T-cell (primary cell): ENCODE data around the gene MYRIP. TPM values are rescaled to one million over a fixed set of nuclear protein-coding genes. Genes with fewer than 3 reads are reported as not detected.

Experiments used
- ATAC-seq, 4 experiments: fragments of 200-7000 bp in 3 of 4; fragments of 150-1000 bp in 1 of 4; cut with Tn5 transposase; replicated peaks in 1 of 4; 1 replicate in 3 of 4; 2 replicates in 1 of 4; pipeline ENCODE4 v1.10.0; 2021; ENCODE audit warnings: moderate library complexity in 3 of 4, mild to moderate bottlenecking in 2 of 4, moderate number of reproducible peaks in 1 of 4
- CTCF ChIA-PET, 2 donors: fragments of 300-600 bp; sonication (Branson Sonifier 250); formaldehyde crosslinking; loops; one replicate each; lab custom pipeline; 2022; ENCODE audit warnings: antibody characterized with exemption in 2 of 2; lab: Charles Lee
- POLR2A ChIA-PET, 2 donors: fragments of 300-600 bp; sonication (Branson Sonifier 250); formaldehyde crosslinking; loops; one replicate each; lab custom pipeline; 2022; ENCODE audit warnings: antibody characterized with exemption in 2 of 2; lab: Charles Lee
- DNase-seq, 35 experiments: peaks; one replicate each; pipeline versions ENCODE4 v3.0.0 to v3.0.0-alpha.2; 2013 to 2023
- H3K27ac ChIP-seq: one replicate; pipeline ENCODE4 v1.5.1; 2013; ENCODE audit warnings: low read length
- H3K27me3 ChIP-seq, 2 experiments: replicated peaks in 1 of 2; 1 replicate in 1 of 2; 2 replicates in 1 of 2; pipeline versions ENCODE4 v1.6.1 to v1.7.0; 2013; ENCODE audit warnings: low read length in 1 of 2, mixed read lengths in 1 of 2; ENCODE audit not compliant: control insufficient read depth in 2 of 2, insufficient read depth in 2 of 2; ENCODE audit errors: extremely low read depth in 1 of 2
- H3K36me3 ChIP-seq, 2 donors: 1 replicate in 1 of 2; 2 replicates in 1 of 2; pipeline versions ENCODE4 v1.6.1 to v1.7.0; 2013; ENCODE audit warnings: low read length in 1 of 2; ENCODE audit not compliant: control insufficient read depth in 2 of 2, insufficient read depth in 1 of 2; ENCODE audit errors: extremely low read depth in 1 of 2
- H3K4me1 ChIP-seq, 2 experiments: 1 replicate in 1 of 2; 2 replicates in 1 of 2; pipeline versions ENCODE4 v1.6.1 to v1.7.0; 2013; ENCODE audit warnings: low read length in 2 of 2, mixed read lengths in 1 of 2; ENCODE audit not compliant: insufficient read depth in 2 of 2, control insufficient read depth in 1 of 2; ENCODE audit errors: extremely low read depth in 1 of 2
- H3K4me3 ChIP-seq, 2 donors: 1 replicate in 1 of 2; 2 replicates in 1 of 2; pipeline versions ENCODE4 v1.5.1 to v1.7.0; 2013; ENCODE audit warnings: mild to moderate bottlenecking in 2 of 2, low read length in 1 of 2, moderate library complexity in 1 of 2; ENCODE audit not compliant: control insufficient read depth in 1 of 2; ENCODE audit errors: extremely low read depth in 1 of 2
- H3K9me3 ChIP-seq: 2 replicates; pipeline ENCODE4 v1.7.0; 2013
- H3K27ac Mint-ChIP-seq, 2 donors: one replicate each; pipeline ENCODE4 v1.8.0; 2020 to 2021; ENCODE audit warnings: mild to moderate bottlenecking in 2 of 2, mixed read lengths in 2 of 2
- H3K27me3 Mint-ChIP-seq, 2 donors: one replicate each; pipeline ENCODE4 v1.8.0; 2021 to 2022; ENCODE audit warnings: mixed read lengths in 2 of 2
- H3K36me3 Mint-ChIP-seq: one replicate; pipeline ENCODE4 v1.8.0; 2021; ENCODE audit warnings: mixed read lengths
- H3K4me1 Mint-ChIP-seq, 3 donors: one replicate each; pipeline ENCODE4 v1.8.0; 2020 to 2022; ENCODE audit warnings: mixed read lengths in 3 of 3, mild to moderate bottlenecking in 1 of 3
- H3K4me3 Mint-ChIP-seq, 3 donors: one replicate each; pipeline ENCODE4 v1.8.0; 2020 to 2022; ENCODE audit warnings: mild to moderate bottlenecking in 3 of 3, mixed read lengths in 3 of 3, moderate library complexity in 3 of 3
- H3K9me3 Mint-ChIP-seq, 3 donors: one replicate each; pipeline ENCODE4 v1.8.0; 2020 to 2022; ENCODE audit warnings: mixed read lengths in 3 of 3
- WGBS: methylation state at CpG from one replicate; pipeline ENCODE4 v1.1.5; 2013; ENCODE audit warnings: missing lambda C conversion rate; ENCODE audit not compliant: insufficient coverage; 5-methylcytosine and 5-hydroxymethylcytosine counted together
- total RNA-seq, 35 experiments: library from RNA in 6 of 35; stranded (reverse) in 6 of 35; fragments of 120-200 nt in 1 of 35; gene quantifications; one replicate each; pipeline versions ENCODE4 v1.2.1 to v1.2.4 and lab custom pipeline; 2013 to 2026

MYRIP gene
- total RNA-seq, 5 donors from 2014 or later (not counting 1 experiment from before 2014, with no cell fraction given), result not detected

DNA sequence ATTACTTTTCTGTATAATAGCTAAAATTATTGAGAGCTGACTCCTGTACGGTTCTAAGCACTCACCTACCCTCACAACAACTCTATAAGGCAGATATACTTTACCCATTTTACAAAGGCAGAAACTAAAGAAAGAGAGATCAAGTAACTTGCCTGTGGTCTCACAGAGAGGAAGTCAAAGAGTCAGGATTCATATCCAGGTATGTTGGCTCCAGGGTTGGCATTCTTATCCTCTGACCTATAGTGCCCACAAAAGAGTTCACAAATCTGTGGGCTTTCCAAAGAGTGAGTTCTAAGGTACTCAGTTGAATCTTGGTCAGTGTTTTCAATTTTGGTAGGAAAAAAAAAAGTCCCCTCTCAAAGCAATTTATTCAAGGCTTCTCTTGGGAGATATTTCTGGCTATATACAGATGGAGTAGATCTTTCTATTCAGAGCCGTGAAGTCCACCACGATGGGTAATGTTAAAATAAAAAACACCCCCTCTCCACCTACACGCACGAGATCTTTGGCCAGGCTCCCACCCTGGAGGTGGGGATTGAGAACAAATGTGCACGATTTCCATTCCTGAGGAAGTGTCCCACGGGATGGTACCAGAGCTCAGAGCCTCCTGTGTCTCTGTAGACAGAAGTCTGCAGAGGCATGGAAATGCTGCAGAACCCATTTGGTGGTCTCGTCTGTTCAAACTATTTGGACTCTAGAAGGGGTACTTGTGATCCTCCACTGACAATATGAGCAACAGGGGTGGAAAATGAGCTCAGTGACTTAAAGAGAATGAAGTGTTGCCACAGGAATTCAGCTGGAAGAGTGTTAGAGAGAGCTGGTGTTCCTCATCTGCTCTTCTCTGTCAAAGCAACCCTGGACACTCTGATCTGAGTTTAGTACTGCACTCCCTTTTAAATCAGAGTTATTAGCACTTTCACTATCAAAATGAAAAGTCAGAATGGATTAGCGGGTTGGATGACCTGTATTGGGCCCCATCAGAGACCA is 288.0 kb downstream of the MYRIP start:
- peaks cover 8 to 28% of the 10 kb centered on the region in 2 donors for H3K27me3 Mint-ChIP-seq
- no peaks in the 10 kb centered on the region for H3K4me1 Mint-ChIP-seq
- H3K36me3 ChIP-seq, result no peaks in the 10 kb centered on the region
- DNase-seq (no peak), ATAC-seq (no peak)
- no peaks in the 10 kb centered on the region for H3K9me3 ChIP-seq
- H3K4me3 Mint-ChIP-seq, result no peak overlapping the region
- WGBS, result 77% methylated on average over 2 of the region's 9 CpGs
- CTCF ChIA-PET, result no interaction called here
- H3K36me3 Mint-ChIP-seq, result no peaks in the 10 kb centered on the region
- no peak overlapping the region for H3K27ac Mint-ChIP-seq
- peaks cover 0 to 2% of the 10 kb centered on the region in 2 experiments for H3K27me3 ChIP-seq
- no peaks in the 10 kb centered on the region for H3K4me1 ChIP-seq
- no peak overlapping the region for H3K4me3 ChIP-seq
- no peak overlapping the region for H3K27ac ChIP-seq
- H3K9me3 Mint-ChIP-seq, result peaks cover 3 to 9% (median 6%) of the 10 kb centered on the region in 3 donors
- POLR2A ChIA-PET, result no interaction called here

- ChIA-PET CTCF (interaction anchor here in 1 of 2 donors (0.6 kb wide), 1 partner anchor 535 kb away, joined by 4 read pairs; no protein-coding TSS in a partner anchor), POLR2A (no interaction called here)
- H3K4me3 Mint-ChIP-seq, result no peak overlapping the region
- H3K27ac Mint-ChIP-seq, result no peak overlapping the region
- DNase-seq (no peak), ATAC-seq (no peak)
- peaks cover 0 to 2% of the 10 kb centered on the region in 2 experiments for H3K27me3 ChIP-seq
- H3K27me3 Mint-ChIP-seq, result peaks cover 11 to 32% of the 10 kb centered on the region in 2 donors
- no peak overlapping the region for H3K27ac ChIP-seq
- H3K4me1 ChIP-seq, result no peaks in the 10 kb centered on the region
- H3K4me1 Mint-ChIP-seq, result no peaks in the 10 kb centered on the region
- no peak overlapping the region for H3K4me3 ChIP-seq
- no peaks in the 10 kb centered on the region for H3K9me3 ChIP-seq
- H3K36me3 Mint-ChIP-seq, result no peaks in the 10 kb centered on the region
- H3K9me3 Mint-ChIP-seq, result peaks cover 3 to 12% (median 9%) of the 10 kb centered on the region in 3 donors
- H3K36me3 ChIP-seq, result no peaks in the 10 kb centered on the region
These were observed 288.9 kb downstream of the MYRIP start for GRCh38 chr3:40098261-40098759.

- DNase-seq (no peak), ATAC-seq (no peak)
- no CpG with 5 or more reads among the region's 7 CpGs for WGBS
- Histone ChIP-seq H3K27ac (no peak overlapping the region), H3K4me1 (no peaks in the 10 kb centered on the region), H3K4me3 (no peak overlapping the region), H3K36me3 (no peaks in the 10 kb centered on the region), H3K27me3 (peaks cover 0 to 2% of the 10 kb centered on the region in 2 experiments), H3K9me3 (no peaks in the 10 kb centered on the region)
- CTCF ChIA-PET, result no interaction called here
- Mint-ChIP-seq H3K9me3 (peaks cover 3 to 12% (median 9%) of the 10 kb centered on the region in 3 donors), H3K36me3 (no peaks in the 10 kb centered on the region), H3K27me3 (peaks cover 12 to 23% of the 10 kb centered on the region in 2 donors), H3K27ac (no peak overlapping the region), H3K4me1 (no peaks in the 10 kb centered on the region), H3K4me3 (no peak overlapping the region)
- POLR2A ChIA-PET, result no interaction called here
These were observed 290.5 kb downstream of the MYRIP start for GRCh38 chr3:40099871-40100270.

DNA sequence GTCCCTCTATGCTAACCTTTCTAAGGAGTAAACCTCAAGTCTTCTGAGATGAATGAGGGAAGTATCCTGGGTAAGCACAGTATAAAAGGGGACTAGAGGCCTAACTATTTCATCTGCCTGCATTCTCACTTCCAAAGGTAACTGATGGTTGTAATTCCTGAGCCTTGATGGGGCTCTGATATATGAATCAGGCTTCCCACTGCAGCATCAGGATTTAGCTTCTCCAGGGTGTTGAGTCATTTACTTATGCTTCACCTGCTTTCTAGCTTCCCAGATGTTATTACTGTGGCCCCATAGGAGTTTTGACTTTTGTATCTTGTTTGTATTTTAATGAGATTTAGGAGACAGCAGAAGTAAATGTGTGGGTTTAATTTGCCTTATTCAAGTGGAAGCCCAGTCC is 292.8 kb downstream of the MYRIP start:
- Histone ChIP-seq H3K9me3 (no peaks in the 10 kb centered on the region), H3K27me3 (no peaks in the 10 kb centered on the region), H3K36me3 (no peaks in the 10 kb centered on the region), H3K4me3 (no peak overlapping the region), H3K27ac (no peak overlapping the region), H3K4me1 (no peaks in the 10 kb centered on the region)
- H3K4me3 Mint-ChIP-seq, result no peak overlapping the region
- ATAC-seq (no peak), DNase-seq (no peak)
- H3K36me3 Mint-ChIP-seq, result no peaks in the 10 kb centered on the region
- no peak overlapping the region for H3K27ac Mint-ChIP-seq
- H3K9me3 Mint-ChIP-seq, result peaks cover 3 to 12% (median 9%) of the 10 kb centered on the region in 3 donors
- POLR2A ChIA-PET, result no interaction called here
- CTCF ChIA-PET, result no interaction called here
- peaks cover 6 to 17% of the 10 kb centered on the region in 2 donors for H3K27me3 Mint-ChIP-seq
- H3K4me1 Mint-ChIP-seq, result no peaks in the 10 kb centered on the region

DNA sequence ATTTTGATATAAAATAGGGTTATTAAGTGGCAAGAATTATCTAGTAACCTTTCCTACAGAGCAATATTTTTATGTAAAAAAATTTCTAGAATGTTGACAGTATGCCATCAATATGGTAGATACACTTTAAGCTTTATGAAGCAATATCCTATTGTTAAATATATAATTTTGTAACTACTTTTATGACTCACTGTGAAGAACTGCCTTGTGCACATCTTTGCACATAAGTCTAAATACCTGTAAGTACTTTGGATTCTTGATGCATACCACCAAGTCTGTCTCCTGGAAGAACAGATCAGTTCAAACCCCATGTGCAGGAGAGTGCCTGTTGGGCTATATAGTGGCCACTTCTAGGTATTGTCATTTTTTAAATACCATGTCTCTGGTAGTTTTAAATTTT is 294.4 kb downstream of the MYRIP start:
- no peak overlapping the region for H3K27ac Mint-ChIP-seq
- H3K36me3 Mint-ChIP-seq, result no peaks in the 10 kb centered on the region
- Histone ChIP-seq H3K36me3 (no peaks in the 10 kb centered on the region), H3K4me1 (no peaks in the 10 kb centered on the region), H3K4me3 (no peak overlapping the region), H3K27me3 (no peaks in the 10 kb centered on the region), H3K27ac (no peak overlapping the region), H3K9me3 (no peaks in the 10 kb centered on the region)
- no peak overlapping the region for H3K4me3 Mint-ChIP-seq
- H3K27me3 Mint-ChIP-seq, result peaks cover 6 to 21% of the 10 kb centered on the region in 2 donors
- ATAC-seq (no peak), DNase-seq (no peak)
- CTCF ChIA-PET, result no interaction called here
- peaks cover 3 to 12% (median 9%) of the 10 kb centered on the region in 3 donors for H3K9me3 Mint-ChIP-seq
- POLR2A ChIA-PET, result no interaction called here
- no peaks in the 10 kb centered on the region for H3K4me1 Mint-ChIP-seq

DNA sequence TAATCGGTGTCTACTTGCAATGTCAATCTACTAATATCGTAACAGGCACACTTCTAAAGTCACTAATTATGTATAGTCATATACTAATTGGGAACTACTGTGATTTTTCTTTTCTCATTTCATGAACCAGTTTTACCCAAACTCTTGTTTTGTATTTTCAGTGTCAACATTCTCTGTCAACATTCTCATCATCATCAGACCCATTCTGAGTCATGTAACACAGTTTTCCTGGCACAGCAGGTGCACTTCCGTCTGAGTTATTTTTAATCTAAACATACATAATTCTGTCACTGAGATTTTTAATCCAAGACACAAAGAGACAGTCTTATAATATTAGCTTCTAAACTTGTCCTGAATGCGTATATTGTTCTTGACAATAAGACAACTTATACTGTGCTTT is 295.0 kb downstream of the MYRIP start:
- CTCF ChIA-PET, result no interaction called here
- Histone ChIP-seq H3K36me3 (no peaks in the 10 kb centered on the region), H3K27ac (no peak overlapping the region), H3K4me1 (no peaks in the 10 kb centered on the region), H3K4me3 (no peak overlapping the region), H3K27me3 (no peaks in the 10 kb centered on the region), H3K9me3 (no peaks in the 10 kb centered on the region)
- peaks cover 3 to 12% (median 9%) of the 10 kb centered on the region in 3 donors for H3K9me3 Mint-ChIP-seq
- DNase-seq (no peak), ATAC-seq (no peak)
- H3K36me3 Mint-ChIP-seq, result no peaks in the 10 kb centered on the region
- POLR2A ChIA-PET, result no interaction called here
- H3K4me1 Mint-ChIP-seq, result no peaks in the 10 kb centered on the region
- peaks cover 6 to 19% of the 10 kb centered on the region in 2 donors for H3K27me3 Mint-ChIP-seq
- no peak overlapping the region for H3K27ac Mint-ChIP-seq
- WGBS, result 90% methylated on average over 1 of the region's 4 CpGs
- no peak overlapping the region for H3K4me3 Mint-ChIP-seq
